Stimulated activated CD8-positive, alpha-beta memory T cell treated with anti-CD3 and anti-CD28 coated beads, Interleukin-4, amount 100 ng/mL, for 48 hours (primary cell): Measurements from ENCODE around the gene C1QTNF5.

Experiments
- DNase-seq: peaks from one replicate; pipeline ENCODE4 v3.0.0-alpha.2; 2020

C1QTNF5 gene

GRCh38 chr11:119356349-119357031, 15.8 kb upstream of the C1QTNF5 start:
- peak; percentile 82 for DNase-seq

DNA sequence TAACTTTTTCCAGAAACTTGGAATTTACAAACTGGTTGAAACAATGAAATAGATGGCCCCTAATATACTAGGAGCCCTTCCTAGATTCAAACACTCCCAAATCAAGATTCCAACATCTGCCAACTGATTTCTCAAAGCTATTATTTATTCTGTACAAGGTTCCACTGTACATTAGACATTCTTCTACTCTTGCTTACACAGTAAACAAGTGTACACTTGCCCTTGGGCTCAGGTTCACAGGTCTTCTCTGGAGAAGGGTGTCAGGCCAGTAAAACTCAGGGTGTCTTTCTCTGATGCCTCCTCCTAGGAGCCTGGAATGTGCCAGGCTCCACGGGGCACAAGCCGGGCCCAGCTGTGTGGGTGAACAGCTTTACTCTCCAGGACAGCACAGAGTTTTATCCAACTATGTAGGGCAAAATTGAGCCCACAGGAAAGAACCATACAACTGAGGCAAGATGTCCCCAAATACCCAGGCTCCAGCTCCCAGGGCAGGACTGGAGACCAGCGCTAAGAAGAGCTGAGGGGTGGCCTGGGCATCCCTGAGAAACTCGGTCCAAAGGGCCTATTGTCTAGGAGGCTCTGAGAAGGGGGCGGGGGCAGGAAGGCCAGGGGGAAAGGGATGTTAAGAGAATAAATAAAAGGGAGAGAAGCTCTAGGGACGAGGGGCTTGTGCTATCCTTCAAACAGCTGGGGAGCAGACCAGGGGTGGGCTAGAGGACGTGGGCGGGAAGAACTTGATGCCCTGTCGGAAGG, 14.6 kb upstream of the C1QTNF5 start:
- DNase-seq, result no peak

DNA sequence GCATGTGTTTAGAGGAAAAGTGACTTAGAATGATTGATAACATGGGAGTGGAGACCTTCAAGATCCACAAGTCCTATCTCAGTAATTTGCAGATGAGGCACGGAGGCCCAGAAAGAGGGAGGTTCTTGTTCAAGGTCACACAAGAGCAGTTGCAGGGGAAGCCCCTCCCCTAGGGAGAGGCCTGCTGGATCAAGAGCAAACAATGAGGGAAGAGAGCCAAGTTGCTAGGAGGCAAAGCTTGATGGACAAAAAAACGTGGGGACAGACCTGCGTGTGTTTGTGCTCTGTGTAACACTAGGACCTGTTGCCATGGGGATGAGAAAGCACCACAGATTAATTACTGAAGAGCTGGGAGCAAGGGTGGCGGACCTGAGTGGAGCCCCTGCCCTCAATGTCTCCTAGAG, 12.2 kb upstream of the C1QTNF5 start:
- no peak for DNase-seq

GRCh38 chr11:119351232-119351631, 10.5 kb upstream of the C1QTNF5 start:
- DNase-seq, result no peak

- no peak for DNase-seq
These were observed 9.6 kb upstream of the C1QTNF5 start for GRCh38 chr11:119350302-119350701.

DNA sequence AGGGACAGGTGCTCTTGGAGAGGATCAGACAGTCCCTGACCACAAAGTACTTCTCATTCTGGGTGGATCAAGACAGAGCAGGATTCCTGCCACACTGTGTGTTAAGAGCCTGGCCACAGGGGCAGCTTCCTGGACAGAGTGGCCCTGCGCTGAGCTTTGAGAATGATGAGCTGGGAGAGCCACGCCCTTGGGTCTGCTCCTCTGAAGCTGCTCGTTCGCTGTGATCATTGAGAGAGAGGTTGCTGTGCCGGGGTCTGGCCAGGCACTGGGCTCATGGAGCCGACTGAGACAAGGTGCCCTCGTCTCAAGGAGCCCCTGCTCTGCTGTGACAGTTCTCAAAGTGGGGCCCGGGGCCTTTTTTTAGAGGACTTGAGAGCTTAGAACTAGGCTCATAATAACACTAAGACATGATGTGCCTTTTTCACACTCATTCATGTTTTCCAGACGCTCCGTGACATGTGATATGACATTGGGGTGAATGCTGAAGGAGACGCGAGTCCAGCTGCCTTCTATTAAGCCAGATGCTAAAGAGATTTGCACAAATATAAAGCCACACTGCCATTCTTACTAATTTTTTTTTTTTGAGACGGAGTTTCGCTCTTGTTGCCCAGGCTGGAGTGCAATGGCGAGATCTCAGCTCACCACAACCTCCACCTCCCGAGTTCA, 7.4 kb upstream of the C1QTNF5 start:
- DNase-seq, result no peak

- DNase-seq, result no peak
These were observed 6.6 kb upstream of the C1QTNF5 start for GRCh38 chr11:119347242-119347641.

DNA sequence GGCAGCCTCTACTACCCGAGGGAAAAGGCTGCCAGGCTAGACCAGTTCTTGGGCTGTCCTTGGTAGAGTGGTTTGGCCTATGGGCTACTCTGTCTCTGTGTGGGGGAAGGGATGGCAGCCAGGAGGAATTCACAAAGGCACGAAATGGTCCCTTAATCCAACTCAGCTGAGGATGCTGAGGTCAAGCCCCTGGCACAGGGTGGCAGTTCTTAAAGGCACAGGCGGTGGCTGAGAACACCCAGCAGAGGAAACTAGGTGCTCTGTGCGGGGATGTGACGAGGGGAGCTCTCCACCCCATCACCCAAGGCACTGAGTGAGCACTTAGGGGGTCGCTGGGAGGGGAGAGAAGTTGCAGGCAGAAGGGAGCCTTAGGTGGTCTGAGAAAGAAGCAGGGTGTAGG, 5.9 kb upstream of the C1QTNF5 start, which contains the start of gene MFRP:
TSS of gene MFRP (minus strand) at position 101 of the 400 bp plus-strand sequence. CDS start 192 bp downstream, outside the sequence.
- DNase-seq, result no peak

DNA sequence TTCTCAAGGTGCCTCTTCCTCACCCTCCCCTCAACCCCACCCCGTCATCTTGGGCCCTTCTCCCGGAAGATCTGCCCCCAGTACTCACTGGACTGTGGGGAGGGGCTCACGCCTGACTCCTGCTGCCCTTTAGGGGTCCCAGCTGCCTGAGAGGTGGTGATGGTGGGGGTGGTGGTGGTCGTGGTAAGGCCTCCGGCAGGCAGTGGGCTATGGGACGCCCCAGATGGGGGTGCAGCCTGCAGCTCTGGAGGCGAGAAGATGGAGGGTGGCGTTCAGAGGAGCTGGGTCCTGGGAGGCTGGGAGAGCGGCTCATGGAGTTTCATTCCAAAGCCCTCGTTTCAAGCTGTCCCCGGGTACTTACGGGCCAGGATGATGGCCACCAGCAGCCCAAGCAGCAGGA, 5.0 kb upstream of the C1QTNF5 start:
- DNase-seq, result no peak

- no peak for DNase-seq
These were observed 3.8 kb upstream of the C1QTNF5 start for GRCh38 chr11:119344291-119345010.

DNA sequence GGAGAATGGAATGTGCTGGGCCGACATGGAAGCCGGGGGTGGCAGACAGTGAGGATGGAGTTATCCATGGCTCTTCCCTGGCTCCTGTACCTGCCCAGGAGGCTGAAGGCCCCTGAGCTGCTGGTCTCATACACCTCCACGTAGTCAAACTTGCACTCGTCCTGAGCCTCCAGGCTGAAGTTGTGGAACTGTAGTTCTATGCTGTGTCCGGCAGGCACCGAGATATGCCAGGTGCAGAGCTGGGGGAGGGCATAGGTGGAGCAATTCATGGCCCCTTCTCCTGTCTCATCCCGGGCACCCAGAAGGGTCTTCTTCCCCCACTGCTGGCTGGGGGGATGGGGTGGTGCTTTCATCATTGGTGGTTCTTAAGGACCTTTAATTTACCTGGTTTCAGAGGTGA, 3.0 kb upstream of the C1QTNF5 start:
- DNase-seq, result no peak

GRCh38 chr11:119342362-119343130, 1.9 kb upstream of the C1QTNF5 start:
- no peak for DNase-seq

- DNase-seq, result no peak
These were observed 1.3 kb upstream of the C1QTNF5 start for GRCh38 chr11:119342023-119342300.

DNA sequence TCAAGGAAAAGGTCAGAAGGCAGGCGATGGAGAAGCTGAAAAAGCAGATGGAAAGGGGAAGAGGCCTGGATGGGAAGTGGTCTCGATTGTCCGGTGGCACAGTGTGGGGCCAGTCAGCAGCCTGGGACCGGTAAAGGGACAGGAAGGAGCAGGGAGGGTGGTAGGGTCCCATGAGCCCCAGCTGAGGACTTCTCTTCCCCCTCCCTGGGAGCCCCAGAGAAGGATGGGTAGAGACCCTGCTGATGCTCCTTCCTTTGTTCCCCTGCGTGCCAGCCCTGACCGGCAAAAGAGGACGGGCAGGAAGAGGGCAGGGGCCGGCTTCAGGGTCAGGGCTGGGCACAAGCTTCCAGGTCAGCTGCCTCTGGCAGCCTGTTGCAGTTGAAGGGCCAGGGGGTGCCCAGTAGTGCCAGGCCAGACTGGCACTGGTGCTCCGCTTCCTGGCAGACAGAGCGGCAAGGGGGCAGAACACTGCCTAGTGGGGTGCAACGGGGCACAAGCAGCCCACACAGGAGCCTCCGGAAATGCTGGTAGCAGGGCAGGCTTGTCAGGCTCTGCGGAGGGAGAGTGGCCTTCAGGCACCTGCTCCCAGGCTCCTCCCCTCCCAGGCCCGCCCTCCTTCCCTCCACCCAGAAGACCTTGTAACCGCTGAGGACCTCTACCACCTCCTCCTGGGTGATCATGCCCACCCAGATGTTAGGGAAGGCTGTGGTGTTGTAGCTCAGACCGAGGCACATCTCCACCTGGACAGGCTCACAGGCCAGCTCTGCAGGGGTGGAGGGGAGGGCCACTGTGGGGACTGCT, 739 bp upstream of the C1QTNF5 start:
- DNase-seq, result no peak

DNA sequence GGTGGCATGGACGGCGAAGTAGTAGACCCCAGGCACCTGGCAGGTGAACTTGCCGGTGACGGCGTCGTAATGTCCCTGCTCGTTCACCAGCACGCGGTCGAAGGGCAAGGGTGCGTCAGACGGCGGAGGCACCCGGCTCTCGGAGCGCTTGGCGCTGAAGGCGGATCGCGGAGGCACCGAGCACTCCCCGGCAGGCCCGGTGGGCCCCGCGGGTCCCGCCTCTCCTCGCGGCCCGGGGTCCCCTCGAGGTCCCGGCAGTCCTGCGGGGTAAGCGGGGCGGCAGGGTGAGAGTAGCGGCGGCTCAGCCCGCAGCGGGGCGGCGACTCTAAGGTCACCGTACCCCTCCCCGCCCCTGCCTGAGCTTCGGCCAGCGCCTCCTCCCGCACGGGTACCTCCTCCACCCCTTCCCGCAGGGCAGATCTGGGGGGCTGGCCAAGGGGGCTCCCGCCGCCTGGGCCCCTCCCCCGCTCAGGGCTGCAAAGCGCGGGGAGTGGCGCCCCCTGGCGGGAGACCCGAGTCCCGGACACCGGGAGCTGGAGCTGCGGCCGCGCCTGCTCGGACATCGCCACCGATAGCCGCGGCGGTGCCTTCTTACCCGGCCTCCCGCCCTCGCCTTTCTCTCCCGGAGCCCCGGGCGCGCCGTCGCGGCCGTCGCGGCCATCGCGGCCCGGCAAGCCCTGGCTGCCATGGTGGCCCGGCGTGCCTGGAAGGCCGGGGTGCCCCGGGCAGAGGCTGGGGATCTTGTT, 921 bp downstream of the C1QTNF5 start:
- peak; percentile 75 for DNase-seq

DNA sequence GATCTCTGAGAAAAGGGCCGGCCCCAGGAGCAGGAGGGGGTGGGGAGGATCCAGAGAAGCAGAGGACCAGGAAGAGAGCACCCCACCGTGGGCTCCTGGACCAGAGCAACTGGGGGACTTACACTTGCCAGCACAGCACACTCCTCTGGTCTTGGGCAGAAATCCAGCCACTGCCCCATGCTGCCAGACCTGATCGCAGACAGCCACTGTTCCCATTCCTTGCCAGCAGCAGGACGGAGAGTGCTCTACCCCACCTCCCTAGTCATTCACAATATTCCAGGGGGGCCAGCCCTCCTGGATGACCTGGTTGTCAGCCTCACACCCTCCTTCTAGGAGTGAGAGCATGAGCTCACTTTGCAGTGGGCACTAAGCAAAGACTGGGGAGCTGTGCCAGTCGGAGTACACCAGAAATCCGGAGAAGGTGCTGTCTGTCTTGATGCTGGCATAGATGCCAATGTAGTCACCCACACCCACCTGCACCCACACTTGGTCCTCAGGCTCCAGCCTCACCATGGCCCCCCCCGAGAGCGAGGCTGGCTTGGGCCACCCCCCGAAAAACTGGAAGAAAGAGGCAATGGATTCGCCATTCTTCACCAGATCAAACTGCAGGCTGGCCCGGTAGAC, 1.6 kb downstream of the C1QTNF5 start:
- no peak for DNase-seq

DNA sequence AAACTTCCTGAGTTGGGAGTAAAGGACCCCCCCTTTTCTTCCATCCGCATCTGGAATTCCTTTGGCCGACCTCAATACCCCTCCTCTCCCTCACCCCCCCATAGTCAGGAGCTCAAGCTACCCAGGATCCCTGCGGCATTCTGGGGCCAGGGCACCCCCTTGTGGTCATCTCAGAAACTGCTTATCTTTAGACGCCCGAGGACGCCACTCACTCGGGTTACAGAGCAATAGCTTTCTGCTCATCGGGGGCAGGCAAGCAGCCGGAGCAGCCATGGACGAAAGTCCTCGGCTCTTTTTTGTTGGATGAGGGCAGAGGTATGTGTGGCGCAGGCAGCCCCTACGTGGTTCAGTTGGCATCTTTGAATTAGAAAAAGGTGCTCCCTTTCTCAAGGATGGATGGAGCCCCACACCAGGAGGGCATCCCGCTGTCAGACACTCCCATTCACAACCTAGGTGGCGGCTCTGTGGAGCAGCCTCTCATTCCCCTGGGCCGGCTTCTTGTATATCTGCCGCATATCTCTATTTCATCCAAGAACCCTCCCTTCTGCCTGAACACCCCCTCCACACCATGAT, 2.3 kb downstream of the C1QTNF5 start:
- peak; percentile 85 for DNase-seq

GRCh38 chr11:119337581-119338317, 2.9 kb downstream of the C1QTNF5 start:
- DNase-seq, result no peak

- no peak for DNase-seq
These were observed 3.8 kb downstream of the C1QTNF5 start for GRCh38 chr11:119336744-119337469.
